Endothelial cell of umbilical vein (primary cell): ENCODE measurements around the gene KRTAP10-2. TPM values are rescaled to one million over a fixed set of nuclear protein-coding genes. Genes with fewer than 3 reads are reported as not detected.

Experiments used
- BruUV-seq: library from RNA; stranded (reverse); fragments of 400-500 nt; replicated peaks from 2 replicates; lab custom pipeline; 2021; lab: Mats Ljungman, UMichigan
- CTCF ChIA-PET: fragments of 300-600, 350-600 bp; sonication (Branson Sonifier 250); formaldehyde crosslinking; loops from one replicate; lab custom pipeline; 2021; ENCODE audit warnings: antibody characterized with exemption, inconsistent platforms; lab: Charles Lee
- POLR2A ChIA-PET: fragments of 300-600, 350-600 bp; sonication (Branson Sonifier 250); formaldehyde crosslinking; loops from one replicate; lab custom pipeline; 2021; ENCODE audit warnings: antibody characterized with exemption, inconsistent platforms; lab: Charles Lee
- DNase-seq: peaks from one replicate; pipeline ENCODE4 v3.0.0-alpha.2; 2011; ENCODE audit warnings: low read depth, low spot score
- FAIRE-seq: peaks from 2 replicates; lab custom pipeline; 2011; peaks lifted over from hg19 to GRCh38; lab: Jason Lieb, UNC
- H2AFZ ChIP-seq: 2 replicates; pipeline ENCODE4 v1.6.0; 2012; ENCODE audit warnings: low read depth, low read length, control low read depth, inconsistent platforms
- H3K27ac ChIP-seq: 2 replicates; pipeline ENCODE4 v1.5.1; 2011; ENCODE audit warnings: low read depth, mild to moderate bottlenecking, control low read depth, low read length, moderate library complexity; ENCODE audit not compliant: insufficient read depth
- H3K27me3 ChIP-seq, 2 experiments: 2 replicates each; pipeline versions ENCODE4 v1.6.0 to v1.6.1; 2011; ENCODE audit warnings: low read length in 2 of 2, mixed read lengths in 1 of 2; ENCODE audit not compliant: control insufficient read depth in 2 of 2, insufficient read depth in 2 of 2
- H3K36me3 ChIP-seq, 2 experiments: 2 replicates in 1 of 2; 3 replicates in 1 of 2; pipeline ENCODE4 v1.5.1; 2011; ENCODE audit warnings: low read length in 2 of 2, mild to moderate bottlenecking in 1 of 2, moderate library complexity in 1 of 2; ENCODE audit not compliant: control insufficient read depth in 2 of 2, insufficient read depth in 2 of 2; ENCODE audit errors: extremely low read depth in 1 of 2
- H3K4me1 ChIP-seq: 3 replicates; pipeline ENCODE4 v1.5.1; 2011; ENCODE audit warnings: mild to moderate bottlenecking, low read length; ENCODE audit not compliant: control insufficient read depth, insufficient read depth; ENCODE audit errors: extremely low read depth
- H3K4me2 ChIP-seq: 2 replicates; pipeline ENCODE4 v1.6.1; 2011; ENCODE audit warnings: low read length, control low read depth, mixed read lengths; ENCODE audit not compliant: insufficient read depth
- H3K4me3 ChIP-seq, 3 experiments: fragments of 200-600 bp in 1 of 3; sonication (generic), shearing (Covaris generic) in 1 of 3; replicated peaks in 1 of 3; 2 replicates each; pipeline ENCODE4 v1.5.1; 2011 to 2016; ENCODE audit warnings: control low read depth in 3 of 3, low read length in 3 of 3, mild to moderate bottlenecking in 2 of 3, inconsistent platforms in 1 of 3, low read depth in 1 of 3, moderate library complexity in 1 of 3; ENCODE audit not compliant: insufficient read depth in 1 of 3
- H3K79me2 ChIP-seq: 2 replicates; pipeline ENCODE4 v1.6.0; 2012; ENCODE audit warnings: low read length, inconsistent platforms; ENCODE audit not compliant: control insufficient read depth, insufficient read depth
- H3K9ac ChIP-seq: replicated peaks from 2 replicates; pipeline ENCODE3; 2011; ENCODE audit warnings: low read length, control low read depth; ENCODE audit not compliant: insufficient read depth; ENCODE audit errors: extremely low read depth
- H3K9me1 ChIP-seq: replicated peaks from 3 replicates; pipeline ENCODE4 v1.6.0; 2011; ENCODE audit warnings: mild to moderate bottlenecking, low read length; ENCODE audit not compliant: control insufficient read depth, insufficient read depth; ENCODE audit errors: extremely low read depth
- H3K9me3 ChIP-seq: replicated peaks from 2 replicates; pipeline ENCODE4 v1.5.1; 2012; ENCODE audit warnings: low read length, inconsistent platforms; ENCODE audit not compliant: control insufficient read depth, insufficient read depth
- H4K20me1 ChIP-seq: replicated peaks from 2 replicates; pipeline ENCODE3; 2011; ENCODE audit warnings: mild to moderate bottlenecking, low read length; ENCODE audit not compliant: control insufficient read depth, insufficient read depth; ENCODE audit errors: extremely low read depth
- CTCF ChIP-seq, 2 donors: IDR thresholded peaks; 1 replicate in 1 of 2; 2 replicates in 1 of 2; pipeline ENCODE4 v1.5.1; 2011; ENCODE audit warnings: low read length in 2 of 2, mild to moderate bottlenecking in 2 of 2, moderate library complexity in 2 of 2, control low read depth in 1 of 2, inconsistent platforms in 1 of 2, low read depth in 1 of 2; ENCODE audit not compliant: insufficient read depth in 1 of 2; ENCODE audit errors: extremely low read depth in 1 of 2
- EZH2 ChIP-seq: IDR thresholded peaks from 2 replicates; pipeline ENCODE4 v1.6.1; 2012; ENCODE audit warnings: borderline replicate concordance, low read depth, mild to moderate bottlenecking, moderate library complexity, low read length, inconsistent platforms; ENCODE audit not compliant: severe bottlenecking
- FOS ChIP-seq: IDR thresholded peaks from 2 replicates; pipeline ENCODE4 v1.6.1; 2011; ENCODE audit warnings: mild to moderate bottlenecking, low read length, moderate library complexity, borderline replicate concordance; ENCODE audit not compliant: insufficient read depth
- GATA2 ChIP-seq: IDR thresholded peaks from 2 replicates; pipeline ENCODE4 v1.7.0; 2011; ENCODE audit warnings: low read depth, mild to moderate bottlenecking, moderate library complexity, mixed read lengths, low read length; ENCODE audit not compliant: insufficient read length, insufficient read depth
- JUN ChIP-seq: IDR thresholded peaks from 2 replicates; pipeline ENCODE4 v1.6.1; 2011; ENCODE audit warnings: borderline replicate concordance, low read depth; ENCODE audit not compliant: insufficient read length, insufficient read depth
- MYC ChIP-seq: IDR thresholded peaks from one replicate; pipeline ENCODE4 v1.6.1; 2011; ENCODE audit warnings: mild to moderate bottlenecking, low read depth, low read length
- POLR2A ChIP-seq: IDR thresholded peaks from 2 replicates; pipeline ENCODE4 v1.6.1; 2012; ENCODE audit warnings: low read depth, mild to moderate bottlenecking, control low read depth, low read length
- POLR2AphosphoS5 ChIP-seq: IDR thresholded peaks from 2 replicates; pipeline ENCODE4 v1.6.1; 2012; ENCODE audit warnings: low read depth, mild to moderate bottlenecking, control low read depth, low read length, moderate library complexity; ENCODE audit not compliant: insufficient read depth
- dilution Hi-C: fragments of 300-500 bp; cut with MboI; formaldehyde crosslinking; loops from one replicate; pipeline ENCODE4 v1.15.0; 2019; ENCODE audit warnings: low sequenced_read_pairs; ENCODE audit not compliant: extremely low pct_ligation_motif_present
- intact Hi-C: fragments of 100-400 bp; cut with micrococcal nuclease; formaldehyde crosslinking; loops from one replicate; pipeline ENCODE4 v1.10.0; 2022
- polyA plus RNA-seq, 4 experiments: library from polyadenylated mRNA; depleted of rRNA in 3 of 4; stranded (reverse) in 3 of 4; unstranded in 1 of 4; fragments of >200 nt; gene quantifications; 2 replicates each; pipeline versions ENCODE4 v1.2.1 to v1.2.3, GENCODE V29; 2011 to 2012; ENCODE audit warnings: missing spikeins in 1 of 4
- total RNA-seq: library from RNA; stranded (reverse); gene quantifications from 2 replicates; pipeline ENCODE4 v1.2.3, GENCODE V29; 2021

The KRTAP10-2 gene
- total and polyA plus RNA-seq, 2 donors (not counting 3 experiments of a cell fraction or from before 2014, with no cell fraction given): not detected

GRCh38 chr21:44534688-44535087 is 16.6 kb downstream of the KRTAP10-2 start:
- Histone ChIP-seq H3K79me2 (no peaks in the 10 kb centered on the region), H3K4me3 (no peak overlapping the region), H4K20me1 (no peaks in the 10 kb centered on the region), H3K9me1 (no peaks in the 10 kb centered on the region), H3K36me3 (no peaks in the 10 kb centered on the region), H3K9ac (no peak overlapping the region), H3K9me3 (no peaks in the 10 kb centered on the region), H3K27me3 (peaks cover 0 to 3% of the 10 kb centered on the region in 2 experiments), H3K27ac (no peak overlapping the region), H3K4me1 (no peaks in the 10 kb centered on the region), H3K4me2 (no peak overlapping the region), H2AFZ (no peak overlapping the region)
- dilution Hi-C loops: no loop called here
- DNase-seq: no peak
- TF ChIP-seq MYC: no peak
- intact Hi-C loops: no loop called here
- ChIA-PET CTCF (no interaction called here), POLR2A (no interaction called here)
- no TSS peak for BruUV-seq
- FAIRE-seq: no peak

- no peak overlapping the region for H2AFZ ChIP-seq
- ChIA-PET CTCF (no interaction called here), POLR2A (no interaction called here)
- FAIRE-seq: no peak
- H3K79me2 ChIP-seq: no peaks in the 10 kb centered on the region
- DNase-seq: no peak
- TF ChIP-seq CTCF (IDR thresholded peaks at IDR 0.05; ENCODE audit: extremely low read depth in 1 of 2, insufficient read depth in 1 of 2, low read depth in 1 of 2, low read length in 2 of 2) (no peak), POLR2AphosphoS5 (no peak), EZH2 (no peak), POLR2A (no peak), MYC (no peak), FOS (no peak), JUN (no peak), GATA2 (no peak)
- H3K27ac ChIP-seq: no peak overlapping the region
- no peaks in the 10 kb centered on the region for H3K9me1 ChIP-seq
- dilution Hi-C loops: no loop called here
- no peak overlapping the region for H3K4me3 ChIP-seq
- no peaks in the 10 kb centered on the region for H3K36me3 ChIP-seq
- no TSS peak for BruUV-seq
- H3K27me3 ChIP-seq: peaks cover 0 to 3% of the 10 kb centered on the region in 2 experiments
- intact Hi-C loops: no loop called here
- no peaks in the 10 kb centered on the region for H3K4me1 ChIP-seq
- no peak overlapping the region for H3K9ac ChIP-seq
- H3K4me2 ChIP-seq: no peak overlapping the region
- no peaks in the 10 kb centered on the region for H4K20me1 ChIP-seq
- H3K9me3 ChIP-seq: no peaks in the 10 kb centered on the region
Observed at GRCh38 chr21:44533891-44534627, 17.2 kb downstream of the KRTAP10-2 start.
